Heart left ventricle (tissue), 16 donors: ENCODE results near the gene SLC17A8. TPM values are rescaled to one million over a fixed set of nuclear protein-coding genes. Genes with fewer than 3 reads are reported as not detected.

Experiments used
- ATAC-seq, 4 donors: fragments of 200-7000 bp; cut with Tn5 transposase; one replicate each; pipeline ENCODE4 v1.9.1; 2020 to 2022; ENCODE audit warnings: moderate library complexity in 4 of 4, mild to moderate bottlenecking in 3 of 4, moderate number of reproducible peaks in 1 of 4
- DNase-seq, 5 donors: peaks; one replicate each; pipeline ENCODE4 v3.0.0-alpha.2; 2020
- H3K27ac ChIP-seq, 12 donors: fragments of 200-600 bp; sonication (generic) in 4 of 12; one replicate each; pipeline versions ENCODE4 v1.5.0 to v1.8.0; 2016 to 2022; ENCODE audit warnings: mild to moderate bottlenecking in 2 of 12
- H3K27me3 ChIP-seq, 9 donors: fragments of 200-600 bp; sonication (generic) in 2 of 9; one replicate each; pipeline versions ENCODE4 v1.5.1 to v1.8.0; 2016 to 2022; ENCODE audit warnings: mild to moderate bottlenecking in 3 of 9
- H3K36me3 ChIP-seq, 9 donors: fragments of 200-600 bp; sonication (generic) in 2 of 9; one replicate each; pipeline versions ENCODE4 v1.5.0 to v1.8.0; 2018 to 2022; ENCODE audit warnings: mild to moderate bottlenecking in 2 of 9
- H3K4me1 ChIP-seq, 12 donors: fragments of 200-600 bp; sonication (generic) in 4 of 12; one replicate each; pipeline versions ENCODE4 v1.5.0 to v1.8.0; 2016 to 2022; ENCODE audit warnings: mild to moderate bottlenecking in 3 of 12
- H3K4me3 ChIP-seq, 12 donors: fragments of 200-600 bp; sonication (generic) in 4 of 12; one replicate each; pipeline versions ENCODE4 v1.5.0 to v1.8.0; 2017 to 2022; ENCODE audit warnings: mild to moderate bottlenecking in 9 of 12, moderate library complexity in 4 of 12
- H3K9me3 ChIP-seq, 12 donors: fragments of 200-600 bp; sonication (generic) in 4 of 12; one replicate each; pipeline versions ENCODE4 v1.5.0 to v1.8.0; 2016 to 2022; ENCODE audit warnings: mild to moderate bottlenecking in 1 of 12
- CTCF ChIP-seq, 12 donors: fragments of 200-600 bp; sonication (generic) in 4 of 12; IDR thresholded peaks; one replicate each; pipeline versions ENCODE4 v1.5.0 to v1.8.0; 2018 to 2022; ENCODE audit warnings: antibody characterized with exemption in 12 of 12, mild to moderate bottlenecking in 5 of 12
- POLR2A ChIP-seq, 2 donors: fragments of 450-650 bp; IDR thresholded peaks; one replicate each; pipeline ENCODE4 v1.6.1; 2017; ENCODE audit warnings: antibody characterized with exemption in 2 of 2, mild to moderate bottlenecking in 2 of 2, moderate library complexity in 2 of 2
- WGBS, 4 donors: extraction: QIAGEN DNeasy Blood & Tissue Kit in 2 of 4; methylation state at CpG; one replicate each; pipeline versions ENCODE4 v1.1.5 to v1.1.7; 2013 to 2018; 5-methylcytosine and 5-hydroxymethylcytosine counted together
- intact Hi-C, 10 donors: fragments of 100-400 bp; cut with DNase I; formaldehyde crosslinking; loops; one replicate each; pipeline versions ENCODE4 v1.11.1 to v1.14.2; 2022
- polyA plus RNA-seq, 2 donors: library from polyadenylated mRNA; stranded (reverse); fragments of 200-250 nt; gene quantifications; one replicate each; pipeline ENCODE4 v1.2.3, GENCODE V29; 2013
- total RNA-seq, 9 donors: library from RNA; depleted of rRNA in 2 of 9; stranded (reverse); fragments of >200 nt in 2 of 9; fragmentation: NEBNext Ultra II Directional in 3 of 9; extraction: Animal tissue kit (Norgen Biotek cat#: 25700) in 3 of 9; gene quantifications; one replicate each; pipeline versions ENCODE4 v1.1.0 to v1.2.4, GENCODE V29; 2016 to 2023
- donor health status: ischemic (EF 13 %, LVEDD 7.1; RV severe dilation, severe dysfunction).
- donor health status: healthy with polysubstance abuse.
- donor health status: DM: no; HTN: yes; CAD: no.
- donor health status: DM: no; HTN: no; CAD: no.
- donor health status: ischemic (EF 25% LVEDD 6.9; RV normal size, moderate dysfunction).
- donor health status: ischemic (EF 25% LVEDD 5.7; RV mildly dilated, moderate dysfunction).
- donor health status: healthy.
- donor health status: DM: yes; HTN: yes; CAD: no.
- donor health status: ischemic (EF 35%, LVEDD 5.7; RV mildly dilated, moderate dysfunction).
- donor health status: nonischemic (EF 11% LVEDD 7.7; RV severe dilation, severe dysfunction).
- donor health status: DM: yes; HTN: yes; CAD: no.
- donor health status: PGD.
- donor health status: ischemic (EF 29% LVEDD 5.4; RV normal size, mild dysfunction).
- donor health status: nonischemic (EF 23%, LVEDD 6.1; RV moderate dilation, normal function).

The SLC17A8 gene
- total and polyA plus RNA-seq, 11 donors: 0.15 TPM; not detected in 10

- Histone ChIP-seq H3K9me3 (no peaks in the 10 kb centered on the region), H3K27ac (no peak overlapping the region), H3K36me3 (no peaks in the 10 kb centered on the region), H3K27me3 (peaks cover 0 to 3% (median 0%) of the 10 kb centered on the region in 9 donors), H3K4me1 (no peaks in the 10 kb centered on the region), H3K4me3 (no peak overlapping the region)
- DNase-seq (no peak), ATAC-seq (no peak)
- intact Hi-C loops: no loop called here
- WGBS, 4 donors: 65 to 79% (median 75%) methylated on average over 1 of the region's 1 CpG
- TF ChIP-seq CTCF (IDR thresholded peaks at IDR 0.05) (no peak), POLR2A (IDR thresholded peaks at IDR 0.05) (no peak)
Observed at GRCh38 chr12:100463661-100464060, 106.8 kb downstream of the SLC17A8 start.

- Histone ChIP-seq H3K27ac (no peak overlapping the region), H3K9me3 (no peaks in the 10 kb centered on the region), H3K4me1 (no peaks in the 10 kb centered on the region), H3K36me3 (no peaks in the 10 kb centered on the region), H3K27me3 (peaks cover 0 to 3% (median 0%) of the 10 kb centered on the region in 9 donors), H3K4me3 (no peak overlapping the region)
- intact Hi-C loops: no loop called here
- 44 to 96% (median 90%) methylated on average over 1 of the region's 1 CpG for WGBS, 4 donors
- DNase-seq (no peak), ATAC-seq (no peak)
- TF ChIP-seq CTCF (IDR thresholded peaks at IDR 0.05) (no peak), POLR2A (IDR thresholded peaks at IDR 0.05) (no peak)
Observed at GRCh38 chr12:100464529-100464928, 107.7 kb downstream of the SLC17A8 start.

GRCh38 chr12:100468126-100468525 is 111.3 kb downstream of the SLC17A8 start:
- DNase-seq (no peak), ATAC-seq (no peak)
- H3K27me3 ChIP-seq: no peaks in the 10 kb centered on the region
- no peak overlapping the region for H3K4me3 ChIP-seq
- H3K36me3 ChIP-seq: no peaks in the 10 kb centered on the region
- H3K27ac ChIP-seq: no peak overlapping the region
- no peaks in the 10 kb centered on the region for H3K9me3 ChIP-seq
- intact Hi-C loops: no loop called here
- H3K4me1 ChIP-seq: no peaks in the 10 kb centered on the region
- TF ChIP-seq CTCF (IDR thresholded peaks at IDR 0.05) (no peak), POLR2A (IDR thresholded peaks at IDR 0.05) (no peak)

Other genes with a start within 250 kb of the SLC17A8 start
- 10 to 100 TPM; 14.0 to 22.4 (median 16.2) TPM for gene BLTP3B, start 214.2 kb upstream of the SLC17A8 start, total RNA-seq
- gene BLTP3B, start 214.2 kb upstream of the SLC17A8 start, polyA plus RNA-seq: 10 to 100 TPM in 1 of 2 donors, 1 to 10 TPM in 1; 3.7 to 18.7 TPM
- gene ACTR6, start 156.3 kb upstream of the SLC17A8 start, total RNA-seq: 10 to 100 TPM in 8 of 9 donors, 1 to 10 TPM in 1; 8.9 to 29.5 (median 21.9) TPM
- gene ACTR6, start 156.3 kb upstream of the SLC17A8 start, polyA plus RNA-seq: 10 to 100 TPM in 1 of 2 donors, 1 to 10 TPM in 1; 9.3 to 27.1 TPM
- gene DEPDC4, start 90.0 kb upstream of the SLC17A8 start, total RNA-seq: 1 to 10 TPM in 1 of 9 donors, under 1 TPM in 6, not detected in 2; 0.33 to 1.3 (median 0.58) TPM
- gene DEPDC4, start 90.0 kb upstream of the SLC17A8 start, polyA plus RNA-seq: 1 to 10 TPM in 1 of 2 donors, not detected in 1; 1.1 TPM
- 10 to 100 TPM; 23.7 to 41.3 (median 33.8) TPM for gene SCYL2, start 89.9 kb upstream of the SLC17A8 start, total RNA-seq
- gene SCYL2, start 89.9 kb upstream of the SLC17A8 start, polyA plus RNA-seq: 10 to 100 TPM in 1 of 2 donors, 1 to 10 TPM in 1; 8.1 to 21.7 TPM
- not detected for gene NR1H4, start 116.8 kb downstream of the SLC17A8 start, total RNA-seq
- not detected for gene NR1H4, start 116.8 kb downstream of the SLC17A8 start, polyA plus RNA-seq
- gene GAS2L3, start 216.6 kb downstream of the SLC17A8 start, total RNA-seq: 10 to 100 TPM in 1 of 9 donors, 1 to 10 TPM in 7, under 1 TPM in 1; 0.93 to 13.2 (median 2.0) TPM
- under 1 TPM; 0.47 to 0.53 TPM for gene GAS2L3, start 216.6 kb downstream of the SLC17A8 start, polyA plus RNA-seq